GM12878 (cell line): ENCODE results near the gene GRK6. TPM values are rescaled to one million over a fixed set of nuclear protein-coding genes. Genes with fewer than 3 reads are reported as not detected.

Experiments
- CEBPB ChIP-seq, 2 experiments: fragments of 150-350 bp in 1 of 2; IDR thresholded peaks; 2 replicates each; pipeline ENCODE4 v1.6.1; 2012 to 2014; ENCODE audit warnings: low read depth in 2 of 2, low read length in 2 of 2, borderline replicate concordance in 1 of 2, inconsistent platforms in 1 of 2
- E4F1 ChIP-seq: fragments of 450-650 bp; IDR thresholded peaks from 2 replicates; pipeline ENCODE4 v1.6.1; 2018; ENCODE audit warnings: borderline replicate concordance, mild to moderate bottlenecking; ENCODE audit not compliant: partially characterized antibody
- EP300 ChIP-seq, 2 experiments: fragments of 150-350 bp in 1 of 2; IDR thresholded peaks; 2 replicates each; pipeline ENCODE4 v1.6.1; 2011 to 2012; ENCODE audit warnings: low read depth in 2 of 2, low read length in 2 of 2, borderline replicate concordance in 1 of 2, improper control_type of control experiment in 1 of 2, inconsistent platforms in 1 of 2; ENCODE audit not compliant: control insufficient read depth in 1 of 2
- HCFC1 ChIP-seq: fragments of 150-350 bp; IDR thresholded peaks from 2 replicates; pipeline ENCODE4 v1.6.1; 2014; ENCODE audit warnings: low read length
- NFYB ChIP-seq: IDR thresholded peaks from 2 replicates; pipeline ENCODE4 v1.6.1; 2011; ENCODE audit warnings: low read depth, mild to moderate bottlenecking, low read length, improper control_type of control experiment, moderate library complexity; ENCODE audit not compliant: insufficient read depth
- NRF1 ChIP-seq: conservative IDR thresholded peaks from 2 replicates; pipeline ENCODE4 v1.6.1; 2011; ENCODE audit warnings: mild to moderate bottlenecking, low read depth, low read length, improper control_type of control experiment
- SIX5 ChIP-seq: IDR thresholded peaks from 2 replicates; pipeline ENCODE4 v1.6.1; 2011; ENCODE audit warnings: mild to moderate bottlenecking, low read depth, low read length, moderate library complexity; ENCODE audit not compliant: severe bottlenecking
- SMAD1 ChIP-seq: fragments of 450-650 bp; IDR thresholded peaks from 2 replicates; pipeline ENCODE4 v1.6.1; 2018; ENCODE audit warnings: mild to moderate bottlenecking, low read depth; ENCODE audit not compliant: partially characterized antibody
- TBL1XR1 ChIP-seq: IDR thresholded peaks from 2 replicates; pipeline ENCODE4 v1.6.1; 2012; ENCODE audit warnings: low read depth, low read length, improper control_type of control experiment
- TCF7 ChIP-seq: IDR thresholded peaks from 2 replicates; pipeline ENCODE4 v1.6.1; 2014; ENCODE audit warnings: antibody characterized with exemption, borderline replicate concordance
- ZNF217 ChIP-seq: fragments of 450-650 bp; IDR thresholded peaks from 2 replicates; pipeline ENCODE4 v1.6.1; 2017; ENCODE audit warnings: antibody characterized with exemption, mild to moderate bottlenecking
- polyA plus RNA-seq, 11 experiments: library from polyadenylated mRNA; depleted of rRNA in 4 of 11; unstranded in 6 of 11; stranded (reverse) in 5 of 11; fragments of >200 nt; fragmentation: Nextera tagmentation in 4 of 11; fragmentation: Illumina TruSeq in 1 of 11; extraction: Ambion mirVana in 4 of 11; extraction: Trizol in 1 of 11; gene quantifications; 1 replicate in 1 of 11; 2 replicates in 10 of 11; pipeline versions ENCODE4 v1.2.1 to v1.2.3, GENCODE V29; 2011 to 2016; ENCODE audit warnings: inconsistent platforms in 2 of 11, missing spikeins in 2 of 11, low read depth in 1 of 11
- total RNA-seq, 4 experiments: library from RNA; depleted of rRNA in 3 of 4; stranded (reverse); fragments of >200 nt in 3 of 4; fragmentation: Illumina TruSeq in 1 of 4; extraction: Trizol in 1 of 4; gene quantifications; 2 replicates each; pipeline versions ENCODE4 v1.2.1 to v1.2.3, GENCODE V29; 2013 to 2021

GRK6 gene
- total and polyA plus RNA-seq, 10 of the 15 experiments (the other 5 are each of a cell fraction or from before 2014, with no cell fraction given): 0.79 to 124 (median 41.6) TPM

- no peak for TF ChIP-seq EP300 (IDR thresholded peaks at IDR 0.05; ENCODE audit: borderline replicate concordance in 1 of 2, control insufficient read depth in 1 of 2, low read depth in 2 of 2, low read length in 2 of 2)
- TF ChIP-seq CEBPB (IDR thresholded peaks at IDR 0.05; ENCODE audit: borderline replicate concordance in 1 of 2, low read depth in 2 of 2, low read length in 2 of 2): no peak
- TF ChIP-seq SIX5: no peak
- no peak for TF ChIP-seq NRF1
- TF ChIP-seq NFYB: no peak
- TF ChIP-seq SMAD1: no peak
- no peak for TF ChIP-seq TCF7
- no peak for TF ChIP-seq ZNF217
- no peak for TF ChIP-seq TBL1XR1
- TF ChIP-seq E4F1: no peak
- no peak for TF ChIP-seq HCFC1
Measured at GRCh38 chr5:177470759-177471536, 44.5 kb downstream of the GRK6 start (continued).
